ENCODE measurements around the gene MCF2L.
"Not testable (repeated sequence)": the region's sequence is repeated elsewhere in the genome, so short reads cannot be mapped to it uniquely, and the experiment has no call there.

Gene MCF2L

GRCh38 chr13:113065406-113066141 is 96.6 kb downstream of the MCF2L start:
- DNase-seq (ENCODE audit: low read depth), result no peak

- DNase-seq (ENCODE audit: low read depth), result no peak
Measured at GRCh38 chr13:113066142-113066455, 97.1 kb downstream of the MCF2L start.

GRCh38 chr13:113066746-113067145 is 97.7 kb downstream of the MCF2L start:
- no peak for DNase-seq (ENCODE audit: low read depth)

GRCh38 chr13:113069861-113070805 is 101.1 kb downstream of the MCF2L start:
- DNase-seq (ENCODE audit: low read depth), result no peak

- no peak for DNase-seq (ENCODE audit: low read depth)
Measured at GRCh38 chr13:113070855-113071254, 101.8 kb downstream of the MCF2L start.

GRCh38 chr13:113072376-113072775 is 103.4 kb downstream of the MCF2L start:
- no peak for DNase-seq (ENCODE audit: low read depth)

- DNase-seq (ENCODE audit: low read depth), result no peak
Measured at GRCh38 chr13:113073942-113074341, 104.9 kb downstream of the MCF2L start.

GRCh38 chr13:113074401-113074800 is 105.4 kb downstream of the MCF2L start:
- DNase-seq (ENCODE audit: low read depth), result no peak

GRCh38 chr13:113074876-113075275 is 105.9 kb downstream of the MCF2L start:
- DNase-seq (ENCODE audit: low read depth), result no peak

- DNase-seq (ENCODE audit: low read depth), result no peak
Measured at GRCh38 chr13:113075711-113076110, 106.7 kb downstream of the MCF2L start.

GRCh38 chr13:113076681-113077401 is 107.8 kb downstream of the MCF2L start:
- no peak for DNase-seq (ENCODE audit: low read depth)

GRCh38 chr13:113077566-113077952 is 108.5 kb downstream of the MCF2L start:
- DNase-seq (ENCODE audit: low read depth), result no peak

- DNase-seq (ENCODE audit: low read depth), result no peak
Measured at GRCh38 chr13:113077953-113078901, 109.2 kb downstream of the MCF2L start.

- no peak for DNase-seq (ENCODE audit: low read depth)
Measured at GRCh38 chr13:113078902-113079780, 110.1 kb downstream of the MCF2L start.

GRCh38 chr13:113079781-113080080 is 110.7 kb downstream of the MCF2L start:
- DNase-seq (ENCODE audit: low read depth), result not testable (repeated sequence)

GRCh38 chr13:113080361-113080831 is 111.4 kb downstream of the MCF2L start:
- no peak for DNase-seq (ENCODE audit: low read depth)

- no peak for DNase-seq (ENCODE audit: low read depth)
Measured at GRCh38 chr13:113080901-113081521, 112.0 kb downstream of the MCF2L start.

GRCh38 chr13:113082198-113083021 is 113.4 kb downstream of the MCF2L start:
- DNase-seq (ENCODE audit: low read depth), result no peak

GRCh38 chr13:113083022-113083373 is 114.0 kb downstream of the MCF2L start:
- DNase-seq (ENCODE audit: low read depth), result no peak
